Type B pancreatic cell (in vitro differentiated cells): ENCODE measurements around the gene PARP6. TPM values are rescaled to one million over a fixed set of nuclear protein-coding genes. Genes with fewer than 3 reads are reported as not detected.

Source experiments
- DNase-seq: peaks from one replicate; pipeline ENCODE4 v3.0.0; 2021; ENCODE audit warnings: mixed read lengths; ENCODE audit not compliant: unreplicated experiment; ENCODE audit errors: extremely low spot score
- H3K27ac Mint-ChIP-seq: 2 replicates; pipeline ENCODE4 v1.8.0; 2021; ENCODE audit warnings: mild to moderate bottlenecking, mixed read lengths
- H3K27me3 Mint-ChIP-seq: 2 replicates; pipeline ENCODE4 v1.8.0; 2021; ENCODE audit warnings: mixed read lengths
- H3K36me3 Mint-ChIP-seq: 2 replicates; pipeline ENCODE4 v1.8.0; 2021; ENCODE audit warnings: mixed read lengths
- H3K4me1 Mint-ChIP-seq: one replicate; pipeline ENCODE4 v1.8.0; 2021; ENCODE audit warnings: mixed read lengths; ENCODE audit not compliant: unreplicated experiment
- H3K4me3 Mint-ChIP-seq: 2 replicates; pipeline ENCODE4 v1.8.0; 2021; ENCODE audit warnings: mild to moderate bottlenecking, mixed read lengths
- H3K9me3 Mint-ChIP-seq: 2 replicates; pipeline ENCODE4 v1.8.0; 2021; ENCODE audit warnings: mixed read lengths
- total RNA-seq: library from RNA; stranded (reverse); gene quantifications from 2 replicates; pipeline ENCODE4 v1.2.1, GENCODE V29; 2021; ENCODE audit warnings: low replicate concordance
- TF ChIP-seq, protein P1 (sequence below): fragments of 200-600 bp; sonication (generic); conservative IDR thresholded peaks from 2 replicates; pipeline ENCODE4 v1.5.0; 2021; ENCODE audit warnings: antibody characterized with exemption, mild to moderate bottlenecking

Gene PARP6
- total RNA-seq, 1 donor from 2014 or later, result 97.5 TPM

DNA sequence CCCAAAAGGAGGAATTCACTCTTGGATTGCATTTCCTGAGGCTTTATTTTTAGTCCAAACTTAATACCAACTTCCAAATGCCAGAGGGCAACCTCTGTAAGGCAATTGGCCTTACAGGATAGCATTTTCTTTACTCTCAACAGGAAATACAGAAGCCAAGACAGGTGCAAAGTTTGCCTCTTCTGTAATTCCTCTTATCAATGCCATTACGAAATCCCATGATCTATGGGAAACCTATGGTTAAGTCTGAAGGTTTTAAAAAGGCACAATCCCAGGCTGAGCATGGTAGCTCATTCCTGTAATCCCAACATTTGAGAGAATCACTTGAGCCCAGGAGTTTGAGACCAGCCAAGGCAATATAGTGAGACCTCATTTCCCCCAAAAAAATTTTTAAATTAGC lies 56.3 kb downstream of the PARP6 start:
- DNase-seq, result no peak
- TF ChIP-seq, protein P1, sequence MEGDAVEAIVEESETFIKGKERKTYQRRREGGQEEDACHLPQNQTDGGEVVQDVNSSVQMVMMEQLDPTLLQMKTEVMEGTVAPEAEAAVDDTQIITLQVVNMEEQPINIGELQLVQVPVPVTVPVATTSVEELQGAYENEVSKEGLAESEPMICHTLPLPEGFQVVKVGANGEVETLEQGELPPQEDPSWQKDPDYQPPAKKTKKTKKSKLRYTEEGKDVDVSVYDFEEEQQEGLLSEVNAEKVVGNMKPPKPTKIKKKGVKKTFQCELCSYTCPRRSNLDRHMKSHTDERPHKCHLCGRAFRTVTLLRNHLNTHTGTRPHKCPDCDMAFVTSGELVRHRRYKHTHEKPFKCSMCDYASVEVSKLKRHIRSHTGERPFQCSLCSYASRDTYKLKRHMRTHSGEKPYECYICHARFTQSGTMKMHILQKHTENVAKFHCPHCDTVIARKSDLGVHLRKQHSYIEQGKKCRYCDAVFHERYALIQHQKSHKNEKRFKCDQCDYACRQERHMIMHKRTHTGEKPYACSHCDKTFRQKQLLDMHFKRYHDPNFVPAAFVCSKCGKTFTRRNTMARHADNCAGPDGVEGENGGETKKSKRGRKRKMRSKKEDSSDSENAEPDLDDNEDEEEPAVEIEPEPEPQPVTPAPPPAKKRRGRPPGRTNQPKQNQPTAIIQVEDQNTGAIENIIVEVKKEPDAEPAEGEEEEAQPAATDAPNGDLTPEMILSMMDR, result no peak
- Mint-ChIP-seq H3K27ac (no peak overlapping the region), H3K27me3 (no peaks in the 10 kb centered on the region), H3K9me3 (no peaks in the 10 kb centered on the region), H3K36me3 (peaks cover 32% of the 10 kb centered on the region), H3K4me3 (no peak overlapping the region), H3K4me1 (peaks cover 15% of the 10 kb centered on the region)

DNA sequence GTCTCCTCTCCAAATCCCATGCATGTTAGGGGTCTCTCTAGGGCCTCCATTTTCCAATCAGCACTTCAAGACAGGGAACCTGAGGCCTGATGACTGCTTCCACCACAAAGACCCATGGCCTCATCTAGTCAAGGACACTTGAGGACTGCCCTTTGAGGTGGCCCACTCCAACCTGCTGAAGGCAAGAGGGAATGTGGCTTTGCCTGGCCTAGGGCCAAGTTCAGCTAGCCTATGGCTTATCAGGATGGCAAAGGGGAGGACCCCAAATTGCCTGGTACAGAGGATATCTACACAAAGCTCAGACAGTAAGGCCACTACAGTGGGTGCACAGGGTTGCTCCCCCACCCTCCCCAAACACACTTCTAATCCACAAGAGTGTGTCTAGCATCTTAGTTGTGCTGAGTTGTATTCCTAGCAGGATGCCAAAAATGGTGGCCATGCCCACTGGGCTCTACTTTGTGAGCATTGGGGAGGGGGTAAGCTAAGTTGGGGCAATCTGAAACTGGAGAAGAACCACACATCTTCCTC lies 64.7 kb downstream of the PARP6 start:
- no peak overlapping the region for H3K4me3 Mint-ChIP-seq
- peaks cover 44% of the 10 kb centered on the region for H3K36me3 Mint-ChIP-seq
- no peaks in the 10 kb centered on the region for H3K27me3 Mint-ChIP-seq

DNA sequence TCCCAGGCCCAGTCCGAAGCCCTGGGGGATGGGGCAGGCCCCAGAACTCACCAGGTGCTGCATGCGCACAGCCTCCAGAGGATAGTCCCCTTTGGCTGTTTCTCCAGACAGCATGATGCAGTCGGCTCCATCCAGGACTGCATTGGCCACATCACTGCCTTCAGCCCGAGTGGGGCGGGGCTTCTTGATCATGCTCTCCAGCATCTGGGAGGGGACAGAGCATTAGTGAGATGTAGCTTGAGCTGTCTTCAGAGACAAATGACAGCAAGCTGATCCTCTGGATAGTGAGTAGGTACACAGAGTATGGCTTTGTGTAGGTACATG lies 65.7 kb downstream of the PARP6 start:
- Mint-ChIP-seq H3K9me3 (no peaks in the 10 kb centered on the region), H3K4me3 (no peak overlapping the region), H3K27ac (no peak overlapping the region), H3K4me1 (no peaks in the 10 kb centered on the region), H3K36me3 (peaks cover 44% of the 10 kb centered on the region), H3K27me3 (no peaks in the 10 kb centered on the region)
- no peak for DNase-seq
- TF ChIP-seq, protein P1, result no peak

More for the DNA sequence above, 64.7 kb downstream of the PARP6 start:
- Mint-ChIP-seq H3K9me3 (no peaks in the 10 kb centered on the region), H3K27ac (no peak overlapping the region), H3K4me1 (no peaks in the 10 kb centered on the region)
- DNase-seq, result no peak
- TF ChIP-seq, protein P1, result no peak

- no peak overlapping the region for H3K4me3 Mint-ChIP-seq
- H3K4me1 Mint-ChIP-seq, result no peaks in the 10 kb centered on the region
- H3K9me3 Mint-ChIP-seq, result no peaks in the 10 kb centered on the region
- peaks cover 40% of the 10 kb centered on the region for H3K36me3 Mint-ChIP-seq
- no peaks in the 10 kb centered on the region for H3K27me3 Mint-ChIP-seq
- DNase-seq, result no peak
- TF ChIP-seq, protein P1, result no peak
- H3K27ac Mint-ChIP-seq, result no peak overlapping the region
These were observed 66.3 kb downstream of the PARP6 start for GRCh38 chr15:72205896-72206676.

- Mint-ChIP-seq H3K4me3 (no peak overlapping the region), H3K9me3 (no peaks in the 10 kb centered on the region), H3K27ac (no peak overlapping the region), H3K27me3 (no peaks in the 10 kb centered on the region), H3K36me3 (peaks cover 36% of the 10 kb centered on the region), H3K4me1 (no peaks in the 10 kb centered on the region)
- TF ChIP-seq, protein P1, result no peak
- DNase-seq, result no peak
These were observed 67.1 kb downstream of the PARP6 start for GRCh38 chr15:72205273-72205672.
